HepG2 (cell line): ENCODE data around the gene PMVK. TPM values are rescaled to one million over a fixed set of nuclear protein-coding genes. Genes with fewer than 3 reads are reported as not detected.

Source experiments
- ASH2L ChIP-seq: fragments of 300-600, 200-600 bp; sonication (generic); IDR thresholded peaks from 2 replicates; pipeline ENCODE4 v1.7.0; 2017; ENCODE audit warnings: low read depth, mild to moderate bottlenecking, moderate library complexity, mixed read lengths, low read length; ENCODE audit not compliant: insufficient read length
- ATF7 ChIP-seq, 2 experiments: fragments of 450-650 bp in 1 of 2; sonication (generic) in 1 of 2; formaldehyde crosslinking in 1 of 2; IDR thresholded peaks; 2 replicates each; pipeline versions ENCODE4 v1.4.0 to v1.6.1; 2016 to 2020; ENCODE audit warnings: antibody characterized with exemption in 1 of 2, mild to moderate bottlenecking in 1 of 2, missing genetic modification reagents in 1 of 2
- CCAR2 ChIP-seq: fragments of 200-400 bp; formaldehyde crosslinking; optimal IDR thresholded peaks from 2 replicates; pipeline ENCODE3; 2018; ENCODE audit warnings: low read depth, mild to moderate bottlenecking, low read length, moderate library complexity
- DNMT3B ChIP-seq: conservative IDR thresholded peaks from 2 replicates; pipeline ENCODE4 v1.6.1; 2016; ENCODE audit warnings: missing biosample characterization, control low read depth
- HNRNPK ChIP-seq: fragments of 200-400 bp; formaldehyde crosslinking; IDR thresholded peaks from 2 replicates; pipeline ENCODE4 v1.6.1; 2018; ENCODE audit warnings: low read length, low read depth, moderate library complexity, mild to moderate bottlenecking; ENCODE audit not compliant: poor library complexity, severe bottlenecking
- ISX ChIP-seq: sonication (generic); formaldehyde crosslinking; conservative IDR thresholded peaks from 2 replicates; pipeline ENCODE4 v1.5.0; 2020; ENCODE audit warnings: missing genetic modification reagents
- MED8 ChIP-seq: sonication (generic); formaldehyde crosslinking; IDR thresholded peaks from 2 replicates; pipeline ENCODE4 v1.8.1; 2023; ENCODE audit warnings: mild to moderate bottlenecking, missing genetic modification reagents; ENCODE audit not compliant: insufficient replicate concordance
- MYPOP ChIP-seq: sonication (generic); formaldehyde crosslinking; IDR thresholded peaks from 2 replicates; pipeline ENCODE4 v1.8.1; 2023; ENCODE audit warnings: mild to moderate bottlenecking, moderate library complexity, missing genetic modification reagents
- NCOA1 ChIP-seq: sonication (generic); formaldehyde crosslinking; IDR thresholded peaks from 2 replicates; pipeline ENCODE4 v1.9.0; 2021; ENCODE audit warnings: missing genetic modification reagents
- NCOA5 ChIP-seq: sonication (generic); formaldehyde crosslinking; IDR thresholded peaks from 2 replicates; pipeline ENCODE4 v1.4.0; 2020; ENCODE audit warnings: missing genetic modification reagents
- NFKBIZ ChIP-seq: IDR thresholded peaks from 2 replicates; pipeline ENCODE4 v1.6.1; 2018; ENCODE audit warnings: missing genetic modification reagents, missing compliant biosample characterization
- NR2F6 ChIP-seq, 2 experiments: IDR thresholded peaks; 2 replicates each; pipeline ENCODE4 v1.6.1; 2016; ENCODE audit warnings: antibody characterized with exemption in 1 of 2, mild to moderate bottlenecking in 1 of 2
- PHF5A ChIP-seq: IDR thresholded peaks from one replicate; pipeline ENCODE4 v1.6.1; 2018; ENCODE audit warnings: low read depth, missing genetic modification reagents; ENCODE audit not compliant: unreplicated experiment
- RBAK ChIP-seq: sonication (generic); formaldehyde crosslinking; IDR thresholded peaks from 2 replicates; pipeline ENCODE4 v1.5.1; 2020; ENCODE audit warnings: mild to moderate bottlenecking, missing genetic modification reagents
- RBFOX2 ChIP-seq: fragments of 200-400 bp; formaldehyde crosslinking; IDR thresholded peaks from 2 replicates; pipeline ENCODE4 v1.6.1; 2017; ENCODE audit warnings: low read depth, mild to moderate bottlenecking, low read length
- RCOR2 ChIP-seq: IDR thresholded peaks from 2 replicates; pipeline ENCODE4 v1.6.1; 2016; ENCODE audit warnings: missing biosample characterization, missing genetic modification reagents
- REPIN1 ChIP-seq: sonication (generic); formaldehyde crosslinking; IDR thresholded peaks from 2 replicates; pipeline ENCODE4 v1.8.0; 2022; ENCODE audit warnings: missing genetic modification reagents, low read depth, mild to moderate bottlenecking, borderline replicate concordance
- RNF2 ChIP-seq: fragments of 450-650 bp; conservative IDR thresholded peaks from 2 replicates; pipeline ENCODE4 v1.6.1; 2016; ENCODE audit warnings: low read depth
- SP2 ChIP-seq: sonication (generic); formaldehyde crosslinking; IDR thresholded peaks from 2 replicates; pipeline ENCODE4 v1.5.1; 2020; ENCODE audit warnings: mild to moderate bottlenecking, missing genetic modification reagents
- TBP ChIP-seq: sonication (generic); formaldehyde crosslinking; IDR thresholded peaks from 2 replicates; pipeline ENCODE4 v1.5.0; 2020; ENCODE audit warnings: missing genetic modification reagents
- USF2 ChIP-seq, 2 experiments: sonication (generic) in 1 of 2; formaldehyde crosslinking in 1 of 2; IDR thresholded peaks; 2 replicates each; pipeline versions ENCODE4 v1.5.1 to v1.6.1; 2011 to 2020; ENCODE audit warnings: borderline replicate concordance in 1 of 2, low read depth in 1 of 2, low read length in 1 of 2, mild to moderate bottlenecking in 1 of 2, missing genetic modification reagents in 1 of 2, moderate library complexity in 1 of 2
- ZNF30 ChIP-seq: sonication (generic); formaldehyde crosslinking; IDR thresholded peaks from 2 replicates; pipeline ENCODE4 v1.5.0; 2020; ENCODE audit warnings: mild to moderate bottlenecking, missing genetic modification reagents
- ZNF337 ChIP-seq: sonication (generic); formaldehyde crosslinking; IDR thresholded peaks from 2 replicates; pipeline ENCODE4 v1.5.1; 2020; ENCODE audit warnings: missing genetic modification reagents, low read depth, mild to moderate bottlenecking, borderline replicate concordance
- ZNF572 ChIP-seq: sonication (generic); formaldehyde crosslinking; IDR thresholded peaks from 2 replicates; pipeline ENCODE4 v1.5.1; 2020; ENCODE audit warnings: mild to moderate bottlenecking, missing genetic modification reagents
- ZNF878 ChIP-seq: sonication (generic); formaldehyde crosslinking; IDR thresholded peaks from 2 replicates; pipeline ENCODE4 v1.8.1; 2023; ENCODE audit warnings: mild to moderate bottlenecking, missing genetic modification reagents, moderate library complexity
- ZSCAN25 ChIP-seq: sonication (generic); formaldehyde crosslinking; IDR thresholded peaks from 2 replicates; pipeline ENCODE4 v1.8.0; 2022; ENCODE audit warnings: mild to moderate bottlenecking, missing genetic modification reagents
- polyA plus RNA-seq, 8 experiments: library from polyadenylated mRNA; depleted of rRNA in 3 of 8; stranded (reverse) in 7 of 8; unstranded in 1 of 8; fragments of >200 nt; fragmentation: Illumina TruSeq in 4 of 8; extraction: Trizol in 4 of 8; gene quantifications; 2 replicates each; pipeline versions ENCODE4 v1.2.1 to v1.2.3, GENCODE V29; 2011 to 2016; ENCODE audit warnings: low read depth in 4 of 8, missing spikeins in 1 of 8, mixed read lengths in 1 of 8; ENCODE audit not compliant: insufficient read depth in 1 of 8
- total RNA-seq, 5 experiments: library from RNA; depleted of rRNA; stranded (reverse); fragments of >200 nt; fragmentation: Illumina TruSeq; extraction: Trizol; gene quantifications; 2 replicates each; pipeline ENCODE4 v1.2.3, GENCODE V29; 2016; ENCODE audit warnings: low read depth in 1 of 5
- TF ChIP-seq, protein P1 (sequence below): sonication (generic); formaldehyde crosslinking; IDR thresholded peaks from 2 replicates; pipeline ENCODE4 v1.5.0; 2020; ENCODE audit warnings: missing genetic modification reagents

PMVK gene
- total and polyA plus RNA-seq, 2 of the 13 experiments (the other 11 are each of a cell fraction or from before 2014, with no cell fraction given), result 3.9 to 12.6 TPM

- TF ChIP-seq NR2F6 (IDR thresholded peaks at IDR 0.05) (0 out of 2 replicates have a peak, but pooled peaks have one; percentile 47), NR2F6 (CRISPR knock-in tag; IDR thresholded peaks at IDR 0.05) (peak; percentile 81), USF2 (IDR thresholded peaks at IDR 0.05; ENCODE audit: low read depth, low read length) (no peak), USF2 (CRISPR knock-in tag; IDR thresholded peaks at IDR 0.05; ENCODE audit: borderline replicate concordance) (peak; percentile 73), ZNF337 (CRISPR knock-in tag) (peak; percentile 96; the same call in 1 of the 2 replicates), ATF7 (IDR thresholded peaks at IDR 0.05) (no peak; the same call in 1 of the 2 replicates), ATF7 (CRISPR knock-in tag; IDR thresholded peaks at IDR 0.05) (peak; percentile 96), ZNF572 (CRISPR knock-in tag) (0 out of 2 replicates have a peak, but pooled peaks have one; percentile 75), HNRNPK (no peak), REPIN1 (peak; percentile 98), TBP (CRISPR knock-in tag) (no peak), ISX (CRISPR knock-in tag) (0 out of 2 replicates have a peak, but pooled peaks have one; percentile 52), ZSCAN25 (peak; percentile 78), NCOA1 (CRISPR knock-in tag) (peak; percentile 94; the same call in 1 of the 2 replicates), NFKBIZ (CRISPR knock-in tag) (peak; percentile 91; the same call in 1 of the 2 replicates), ASH2L (no peak), NCOA5 (no peak), CCAR2 (no peak), MED8 (CRISPR knock-in tag) (peak; percentile 85), SP2 (0 out of 2 replicates have a peak, but pooled peaks have one; percentile 40), PHF5A (CRISPR knock-in tag) (peak; percentile 30), ZNF878 (peak; percentile 99), ZNF30 (CRISPR knock-in tag) (peak; percentile 99), RNF2 (peak; percentile 99), DNMT3B (CRISPR knock-in tag) (peak; percentile 86; the same call in 1 of the 2 replicates), RCOR2 (CRISPR knock-in tag) (peak; percentile 39; the same call in 1 of the 2 replicates), RBFOX2 (peak; percentile 91), RBAK (CRISPR knock-in tag) (peak; percentile 80; the same call in 1 of the 2 replicates), MYPOP (CRISPR knock-in tag) (peak; percentile 88)
- TF ChIP-seq, protein P1, sequence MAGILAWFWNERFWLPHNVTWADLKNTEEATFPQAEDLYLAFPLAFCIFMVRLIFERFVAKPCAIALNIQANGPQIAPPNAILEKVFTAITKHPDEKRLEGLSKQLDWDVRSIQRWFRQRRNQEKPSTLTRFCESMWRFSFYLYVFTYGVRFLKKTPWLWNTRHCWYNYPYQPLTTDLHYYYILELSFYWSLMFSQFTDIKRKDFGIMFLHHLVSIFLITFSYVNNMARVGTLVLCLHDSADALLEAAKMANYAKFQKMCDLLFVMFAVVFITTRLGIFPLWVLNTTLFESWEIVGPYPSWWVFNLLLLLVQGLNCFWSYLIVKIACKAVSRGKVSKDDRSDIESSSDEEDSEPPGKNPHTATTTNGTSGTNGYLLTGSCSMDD (CRISPR knock-in tag), result peak; percentile 92
Measured at GRCh38 chr1:154936555-154937084, at the start of gene PMVK (continued).
